ENCODE data around the gene HOXC5.
"Not testable (repeated sequence)": the region's sequence is repeated elsewhere in the genome, so short reads cannot be mapped to it uniquely, and the experiment has no call there.

Gene HOXC5

GRCh38 chr12:54060174-54060974 lies 27.5 kb downstream of the HOXC5 start:
- DNase-seq: no peak

- no peak for DNase-seq
These were observed 28.3 kb downstream of the HOXC5 start for GRCh38 chr12:54060975-54061778.

- no peak for DNase-seq
These were observed 32.8 kb downstream of the HOXC5 start for GRCh38 chr12:54065677-54066076.

GRCh38 chr12:54066408-54066807 lies 33.6 kb downstream of the HOXC5 start:
- DNase-seq: no peak

- DNase-seq: no peak
These were observed 35.7 kb downstream of the HOXC5 start for GRCh38 chr12:54068418-54069070.

- DNase-seq: no peak
These were observed 39.1 kb downstream of the HOXC5 start for GRCh38 chr12:54071942-54072341.

GRCh38 chr12:54074308-54074707 lies 41.5 kb downstream of the HOXC5 start:
- no peak for DNase-seq

- no peak for DNase-seq
These were observed 42.6 kb downstream of the HOXC5 start for GRCh38 chr12:54075409-54075808.

- DNase-seq: no peak
These were observed 43.1 kb downstream of the HOXC5 start for GRCh38 chr12:54075974-54076373.

- DNase-seq: not testable (repeated sequence)
These were observed 45.0 kb downstream of the HOXC5 start for GRCh38 chr12:54077843-54078242.

GRCh38 chr12:54079115-54079514 lies 46.3 kb downstream of the HOXC5 start:
- DNase-seq: not testable (repeated sequence)

GRCh38 chr12:54080008-54080924 lies 47.4 kb downstream of the HOXC5 start:
- not testable (repeated sequence) for DNase-seq

- not testable (repeated sequence) for DNase-seq
These were observed 48.2 kb downstream of the HOXC5 start for GRCh38 chr12:54081053-54081514.

- DNase-seq: not testable (repeated sequence)
These were observed 48.9 kb downstream of the HOXC5 start for GRCh38 chr12:54081581-54082396.

GRCh38 chr12:54082397-54082892 lies 49.6 kb downstream of the HOXC5 start:
- no peak for DNase-seq
